ENCODE results near the gene LDLRAP1. TPM values are rescaled to one million over a fixed set of nuclear protein-coding genes. Genes with fewer than 3 reads are reported as not detected.

The LDLRAP1 gene
- total RNA-seq, 4 donors from 2014 or later: 25.1 to 40.9 (median 34.4) TPM

DNA sequence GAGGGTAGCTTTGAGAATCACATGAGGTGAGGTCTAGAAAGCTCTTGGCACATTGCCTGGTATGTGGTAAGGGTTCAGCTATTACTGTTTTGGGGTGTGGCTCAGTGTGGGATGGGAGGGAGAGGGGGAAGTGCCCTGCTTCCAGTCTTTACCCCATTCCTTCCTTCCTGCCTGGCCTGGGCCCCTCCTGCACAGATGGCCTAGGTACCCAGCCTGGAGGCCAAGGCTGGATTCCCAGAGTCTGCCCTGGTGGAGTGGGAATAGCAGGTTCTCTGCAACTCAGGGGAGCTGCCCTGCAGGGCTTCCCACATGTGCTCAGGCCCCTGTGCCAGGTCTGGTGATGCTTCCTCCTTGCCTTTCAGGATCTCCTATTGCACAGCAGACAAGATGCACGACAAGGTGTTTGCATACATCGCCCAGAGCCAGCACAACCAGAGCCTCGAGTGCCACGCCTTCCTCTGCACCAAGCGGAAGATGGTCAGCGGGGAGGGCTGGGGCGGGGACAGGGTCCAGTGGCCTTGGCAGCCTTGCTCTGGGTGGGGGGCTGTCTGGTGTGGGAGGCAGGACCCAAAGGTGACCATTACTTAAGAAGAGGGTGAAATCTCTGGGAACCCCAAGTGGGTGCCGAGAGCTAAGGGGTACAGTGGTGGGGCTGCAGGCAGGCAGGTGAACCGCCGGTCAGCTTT, 13.5 kb downstream of the LDLRAP1 start:
- DNase-seq: no peak
- no peak overlapping the region for H3K4me3 ChIP-seq (replicated peaks in 1 of 3)
- intact Hi-C loops (cut with DNase I): no loop called here
- H3K4me1 ChIP-seq: peaks cover 8 to 22% of the 10 kb centered on the region in 2 donors
- H3K9me3 ChIP-seq: no peaks in the 10 kb centered on the region
- 96 to 99% methylated on average over 6 to 9 of the region's 10 CpGs for WGBS, 2 donors
- peak overlapping the region in 1 of 3 donors; percentile 10 for H3K27ac ChIP-seq
- peaks cover 4 to 10% of the 10 kb centered on the region in 2 donors for H3K36me3 ChIP-seq
- TF ChIP-seq, protein P1, sequence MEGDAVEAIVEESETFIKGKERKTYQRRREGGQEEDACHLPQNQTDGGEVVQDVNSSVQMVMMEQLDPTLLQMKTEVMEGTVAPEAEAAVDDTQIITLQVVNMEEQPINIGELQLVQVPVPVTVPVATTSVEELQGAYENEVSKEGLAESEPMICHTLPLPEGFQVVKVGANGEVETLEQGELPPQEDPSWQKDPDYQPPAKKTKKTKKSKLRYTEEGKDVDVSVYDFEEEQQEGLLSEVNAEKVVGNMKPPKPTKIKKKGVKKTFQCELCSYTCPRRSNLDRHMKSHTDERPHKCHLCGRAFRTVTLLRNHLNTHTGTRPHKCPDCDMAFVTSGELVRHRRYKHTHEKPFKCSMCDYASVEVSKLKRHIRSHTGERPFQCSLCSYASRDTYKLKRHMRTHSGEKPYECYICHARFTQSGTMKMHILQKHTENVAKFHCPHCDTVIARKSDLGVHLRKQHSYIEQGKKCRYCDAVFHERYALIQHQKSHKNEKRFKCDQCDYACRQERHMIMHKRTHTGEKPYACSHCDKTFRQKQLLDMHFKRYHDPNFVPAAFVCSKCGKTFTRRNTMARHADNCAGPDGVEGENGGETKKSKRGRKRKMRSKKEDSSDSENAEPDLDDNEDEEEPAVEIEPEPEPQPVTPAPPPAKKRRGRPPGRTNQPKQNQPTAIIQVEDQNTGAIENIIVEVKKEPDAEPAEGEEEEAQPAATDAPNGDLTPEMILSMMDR (IDR thresholded peaks at IDR 0.05): no peak
- no peak for TF ChIP-seq POLR2A (IDR thresholded peaks at IDR 0.05)
- no peaks in the 10 kb centered on the region for H3K27me3 ChIP-seq

DNA sequence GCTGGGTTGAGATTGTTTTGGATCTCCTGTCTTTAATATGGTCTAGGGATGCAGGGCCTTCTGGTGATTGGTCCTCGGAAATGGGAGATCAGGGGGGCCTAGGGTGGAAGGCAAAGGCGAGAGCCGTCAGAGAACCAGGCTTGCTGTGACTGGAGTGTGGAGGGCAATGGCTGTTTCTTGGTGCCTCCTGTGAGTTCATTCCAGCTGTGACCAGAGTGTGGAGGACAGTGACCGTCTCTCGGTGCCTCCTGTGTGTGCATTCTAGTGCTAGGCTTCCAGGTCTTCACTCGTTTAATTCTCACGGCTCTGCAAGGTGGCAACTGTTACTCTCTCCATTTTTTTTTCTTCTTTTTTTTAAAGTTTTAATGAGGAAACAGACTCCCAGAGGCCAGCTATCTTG, 14.1 kb downstream of the LDLRAP1 start:
- TF ChIP-seq POLR2A (IDR thresholded peaks at IDR 0.05): no peak
- TF ChIP-seq, protein P1 (IDR thresholded peaks at IDR 0.05): no peak
- DNase-seq: no peak
- no peak overlapping the region for H3K4me3 ChIP-seq (replicated peaks in 1 of 3)
- no peaks in the 10 kb centered on the region for H3K9me3 ChIP-seq
- intact Hi-C loops (cut with DNase I): no loop called here
- no peaks in the 10 kb centered on the region for H3K27me3 ChIP-seq
- WGBS, 2 donors: 90 to 93% methylated on average over 7 of the region's 7 CpGs
- H3K36me3 ChIP-seq: peaks cover 4 to 10% of the 10 kb centered on the region in 2 donors
- H3K4me1 ChIP-seq: peaks cover 8 to 24% of the 10 kb centered on the region in 2 donors
- no peak overlapping the region for H3K27ac ChIP-seq

DNA sequence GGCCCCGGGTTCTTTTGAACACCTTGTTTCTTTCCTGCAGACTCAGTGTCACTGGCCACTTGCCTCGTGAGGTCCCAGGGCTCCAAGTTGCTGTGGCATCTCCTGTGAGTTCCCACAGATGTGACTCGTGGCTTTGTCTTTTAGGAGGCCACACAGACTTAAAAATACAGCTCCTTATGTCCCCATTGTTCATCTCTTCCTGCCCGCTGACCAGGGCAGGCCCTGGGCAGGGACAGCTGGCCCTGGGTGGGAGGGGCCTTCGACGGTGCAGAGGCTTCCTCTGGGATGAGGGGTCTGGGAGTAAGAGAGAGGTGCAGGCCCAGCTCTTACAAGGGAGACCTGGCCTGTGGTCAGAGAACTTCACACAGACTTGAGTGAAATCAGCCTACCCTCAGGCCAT, 15.6 kb downstream of the LDLRAP1 start:
- Histone ChIP-seq H3K4me1 (peaks cover 8 to 25% of the 10 kb centered on the region in 2 donors), H3K9me3 (no peaks in the 10 kb centered on the region), H3K27ac (no peak overlapping the region), H3K27me3 (no peaks in the 10 kb centered on the region), H3K36me3 (peaks cover 12 to 15% of the 10 kb centered on the region in 2 donors), H3K4me3 (replicated peaks in 1 of 3) (no peak overlapping the region)
- WGBS, 2 donors: 71 to 79% methylated on average over 6 of the region's 6 CpGs
- TF ChIP-seq, protein P1 (IDR thresholded peaks at IDR 0.05): no peak
- no peak for DNase-seq
- intact Hi-C loops (cut with DNase I): no loop called here

DNA sequence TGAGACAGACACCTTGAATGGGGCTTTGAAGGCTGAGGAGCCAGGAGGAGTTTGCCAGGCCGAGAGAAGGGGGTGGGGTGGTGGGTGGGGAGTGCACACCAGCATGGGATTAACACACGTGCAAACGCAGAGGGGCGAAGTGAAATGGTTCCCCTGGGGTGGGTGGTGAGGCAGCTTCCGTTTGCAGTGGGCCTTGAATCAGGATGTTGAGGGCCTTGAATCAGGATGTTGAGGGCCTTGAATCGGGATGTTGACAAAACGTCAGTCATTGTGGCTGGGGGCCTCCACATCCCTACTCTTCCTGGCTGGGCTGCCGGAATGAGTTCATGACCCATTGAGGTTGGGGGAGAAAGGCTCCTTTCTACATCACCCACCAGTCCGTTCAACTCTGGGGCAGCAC, 16.6 kb downstream of the LDLRAP1 start:
- no peaks in the 10 kb centered on the region for H3K9me3 ChIP-seq
- intact Hi-C loops (cut with DNase I): no loop called here
- no peaks in the 10 kb centered on the region for H3K27me3 ChIP-seq
- TF ChIP-seq, protein P1 (IDR thresholded peaks at IDR 0.05): no peak
- TF ChIP-seq POLR2A (IDR thresholded peaks at IDR 0.05): no peak
- H3K27ac ChIP-seq: no peak overlapping the region
- peaks cover 12 to 15% of the 10 kb centered on the region in 2 donors for H3K36me3 ChIP-seq
- DNase-seq: no peak
- H3K4me1 ChIP-seq: peaks cover 8 to 25% of the 10 kb centered on the region in 2 donors
- WGBS, 2 donors: 76 to 91% methylated on average over 9 of the region's 9 CpGs
- H3K4me3 ChIP-seq (replicated peaks in 1 of 3): no peak overlapping the region

DNA sequence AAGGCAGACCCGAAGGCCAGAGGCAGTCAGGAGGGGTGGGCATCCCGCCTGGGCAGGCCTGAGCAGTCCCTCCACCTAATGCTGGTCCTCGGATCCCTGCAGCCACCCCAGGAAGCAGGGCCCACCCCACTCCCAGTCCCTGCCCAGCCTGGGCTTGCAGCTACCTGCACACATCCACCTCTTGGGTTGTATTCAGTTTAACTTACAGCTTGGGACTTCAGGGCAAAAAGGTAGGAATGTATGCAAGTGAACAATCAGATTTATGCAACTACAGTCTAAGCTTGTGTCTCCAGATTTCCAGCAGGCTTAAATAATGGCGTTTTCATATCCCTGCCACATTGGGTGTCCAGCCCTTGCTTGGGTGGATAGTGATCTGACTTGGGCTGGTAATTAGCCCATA, 17.4 kb downstream of the LDLRAP1 start:
- no peak for TF ChIP-seq POLR2A (IDR thresholded peaks at IDR 0.05)
- TF ChIP-seq, protein P1 (IDR thresholded peaks at IDR 0.05): no peak
- intact Hi-C loops (cut with DNase I): no loop called here
- Histone ChIP-seq H3K4me3 (replicated peaks in 1 of 3) (no peak overlapping the region), H3K4me1 (peaks cover 8 to 25% of the 10 kb centered on the region in 2 donors), H3K9me3 (no peaks in the 10 kb centered on the region), H3K27me3 (no peaks in the 10 kb centered on the region), H3K27ac (no peak overlapping the region), H3K36me3 (peaks cover 15 to 17% of the 10 kb centered on the region in 2 donors)
- WGBS, 2 donors: 86 to 88% methylated on average over 4 of the region's 4 CpGs
- no peak for DNase-seq

Data from thyroid gland (tissue), 4 donors.